ENCODE data around the gene RTL10. TPM values are rescaled to one million over a fixed set of nuclear protein-coding genes. Genes with fewer than 3 reads are reported as not detected.

Gene RTL10
- total and polyA plus RNA-seq, 2 of the 4 experiments (the other 2 are of a cell fraction) = 8.6 to 12.1 TPM

DNA sequence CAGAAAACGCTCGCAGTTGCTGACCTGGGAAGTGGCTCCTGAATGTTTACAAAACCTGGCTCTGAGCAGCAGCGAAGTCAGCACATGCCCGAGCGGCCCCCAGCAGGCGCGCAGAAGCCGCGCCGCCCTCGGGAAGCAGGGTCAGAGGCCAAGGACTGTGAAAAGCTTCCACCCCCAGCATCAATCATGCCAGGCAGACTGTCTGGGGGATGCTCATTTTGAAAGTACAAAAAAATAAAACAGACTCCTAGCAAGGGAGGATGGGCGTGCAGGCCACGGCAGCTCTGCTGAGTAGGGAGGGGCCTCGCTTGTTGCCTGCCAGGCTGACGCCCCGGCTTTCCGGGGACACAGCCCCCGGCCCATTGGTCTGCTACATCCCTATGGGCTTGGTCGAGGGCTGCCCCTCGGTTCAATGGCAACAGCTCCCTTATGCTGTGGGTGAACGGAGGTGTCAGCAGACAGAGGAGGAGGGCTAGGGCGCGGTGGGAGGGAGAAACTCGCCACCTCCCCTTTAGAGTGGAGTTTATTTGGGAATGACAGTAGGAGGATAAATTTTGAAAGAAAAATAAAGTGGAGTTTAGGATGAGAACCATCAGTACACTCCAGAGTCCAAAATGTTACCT is 37.7 kb upstream of the RTL10 start:
- peaks cover 28% of the 10 kb centered on the region for H3K4me1 ChIP-seq (ENCODE audit: control insufficient read depth, insufficient read depth, low read length)
- H4K20me1 ChIP-seq (ENCODE audit: insufficient read depth, low read length) = no peaks in the 10 kb centered on the region; the same call in 1 of the 2 replicates
- ATAC-seq (ENCODE audit: low read depth) (peak; percentile 59), DNase-seq (peak; percentile 53)
- H4K5ac ChIP-seq (ENCODE audit: low read depth, low read length) = peak overlapping the region; percentile 38; the same call in 1 of the 2 replicates
- H3K36me3 ChIP-seq (ENCODE audit: control insufficient read depth, insufficient read depth, low read length) = peaks cover 13% of the 10 kb centered on the region
- intact Hi-C loops (cut with micrococcal nuclease) (loop anchor here (5.0 kb wide), 1 partner anchor 50 kb away; the partner anchor contains the start of genes COMT and TXNRD2), in situ Hi-C loops (cut with MboI; ENCODE audit: low sequenced_read_pairs) (no loop called here), dilution Hi-C loops (cut with HindIII; ENCODE audit: low sequenced_read_pairs, unreplicated experiment) (no loop called here)
- H3K9me3 ChIP-seq (ENCODE audit: control insufficient read depth, insufficient read depth, low read length) = no peaks in the 10 kb centered on the region
- peak overlapping the region; percentile 97 for H2BK120ac ChIP-seq (ENCODE audit: low read depth, low read length)
- H4K91ac ChIP-seq (ENCODE audit: insufficient read depth, low read depth, low read length) = peak overlapping the region; percentile 96
- peak overlapping the region; percentile 78 to 96 for H4K8ac ChIP-seq (ENCODE audit: low read depth in 2 of 2, low read length in 2 of 2)
- WGBS, 2 experiments (ENCODE audit: extremely low coverage in 2 of 2, insufficient read length in 1 of 2) = 12% methylated on average over 8 of the region's 24 CpGs; no CpG with 5 or more reads in 1 of the 2 experiments
- no TSS peak for BruUV-seq (replicated peaks)
- H3K4me2 ChIP-seq (ENCODE audit: low read depth, low read length) = no peak overlapping the region; the same call in 1 of the 2 replicates
- H2BK5ac ChIP-seq (ENCODE audit: low read depth, low read length, poor library complexity, severe bottlenecking) = peak overlapping the region; percentile 97
- peak overlapping the region; percentile 74 for H3K27ac ChIP-seq (ENCODE audit: insufficient read depth, low read length)
- TF ChIP-seq MAZ (IDR thresholded peaks at IDR 0.05; ENCODE audit: borderline replicate concordance, low read depth, low read length) = peak; percentile 14; the same call in 1 of the 2 replicates
- peak; percentile 28; the same call in 1 of the 2 replicates for TF ChIP-seq BHLHE40 (IDR thresholded peaks at IDR 0.05; ENCODE audit: low read depth, low read length)
- TF ChIP-seq RFX5 (IDR thresholded peaks at IDR 0.05; ENCODE audit: low read depth, low read length) = no peak
- peaks cover 16% of the 10 kb centered on the region for H3K9me1 ChIP-seq (ENCODE audit: insufficient read depth, low read length)
- no peak overlapping the region for H3K4me3 ChIP-seq (ENCODE audit: insufficient read depth, low read depth, low read length)
- H3K18ac ChIP-seq (ENCODE audit: low read depth, low read length) = peak overlapping the region; percentile 13; the same call in 1 of the 2 replicates
- peak overlapping the region; percentile 88; the same call in 2 of the 3 replicates for H2BK15ac ChIP-seq (ENCODE audit: low read depth, low read length)
- peak overlapping the region; percentile 72 for H3K56ac ChIP-seq (ENCODE audit: extremely low read depth, insufficient read depth, low read length)
- peak overlapping the region; percentile 92 for H2BK20ac ChIP-seq (ENCODE audit: low read depth, low read length)
- peaks cover 0 to 33% of the 10 kb centered on the region in 2 experiments; a peak in 3 of 4 replicates for H3K79me1 ChIP-seq (ENCODE audit: low read depth in 1 of 2, low read length in 2 of 2)
- H3K9ac ChIP-seq (ENCODE audit: low read depth, low read length) = no peak overlapping the region
- peak overlapping the region; percentile 84 for H2AFZ ChIP-seq (replicated peaks; ENCODE audit: low read length, poor library complexity)
- ChIA-PET CTCF (interaction anchor here (1.2 kb wide), 1 partner anchor 11 kb away, joined by 3 read pairs; no protein-coding TSS in a partner anchor), POLR2A (ENCODE audit: unreplicated experiment) (no interaction called here)
- H2AK5ac ChIP-seq (ENCODE audit: low read depth, low read length) = peak overlapping the region; percentile 98
- H3K27me3 ChIP-seq (ENCODE audit: control insufficient read depth, insufficient read depth, low read length) = no peaks in the 10 kb centered on the region
- peak overlapping the region; percentile 97 for H3K4ac ChIP-seq (ENCODE audit: low read depth, low read length)
- H3K14ac ChIP-seq (replicated peaks; ENCODE audit: low read depth, low read length) = peak overlapping the region; percentile 64
- H3K23ac ChIP-seq (ENCODE audit: low read depth, low read length) = peak overlapping the region; percentile 64; the same call in 1 of the 2 replicates
- H2AK9ac ChIP-seq (replicated peaks; ENCODE audit: low read depth, low read length, poor library complexity) = peak overlapping the region; percentile 95
